Measurements from ENCODE around the gene MEF2C.
A peak's percentile ranks its signal among the peaks of the same experiment; 100 is the strongest.

Gene MEF2C

DNA sequence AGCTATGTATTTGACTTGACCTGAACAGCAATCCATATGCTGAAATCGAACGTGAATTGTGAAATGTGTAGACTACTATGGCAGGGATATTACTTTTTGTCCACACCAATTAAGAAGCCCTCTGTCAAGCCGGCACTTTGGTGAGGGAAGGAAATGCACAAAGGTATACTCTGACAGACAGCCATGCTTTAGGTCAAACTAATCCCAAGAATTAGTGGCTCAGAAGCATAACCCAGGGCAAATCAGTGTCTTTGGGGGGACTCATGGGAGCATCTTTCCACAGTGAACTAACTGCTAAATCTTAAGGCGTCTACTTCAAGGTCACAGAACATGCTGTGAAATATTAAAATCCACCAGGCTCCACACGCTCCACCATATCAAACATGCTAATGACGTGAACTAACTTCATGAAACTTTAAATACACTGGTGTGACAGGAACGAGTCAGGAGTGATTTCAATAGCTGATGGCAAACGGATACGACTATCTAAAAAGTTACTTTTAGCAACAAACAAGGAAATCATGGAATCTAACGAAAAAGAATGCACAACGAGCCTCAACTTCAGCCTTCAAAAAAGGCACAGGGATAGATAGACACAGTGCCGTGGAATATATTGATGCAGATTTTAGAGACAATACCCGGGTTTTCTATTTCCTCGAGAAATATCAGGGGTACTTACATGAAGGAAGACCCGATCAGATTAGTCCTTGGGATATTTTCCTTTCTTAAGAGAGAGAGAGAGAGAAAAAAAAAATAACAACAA is 527 bp downstream of the MEF2C start:
- Mint-ChIP-seq H3K36me3 (ENCODE audit: low read depth) (no peaks in the 10 kb centered on the region), H3K27ac (no peak overlapping the region), H3K4me3 (peak overlapping the region; percentile 83), H3K4me1 (ENCODE audit: low read depth) (peaks cover 24% of the 10 kb centered on the region), H3K9me3 (no peaks in the 10 kb centered on the region), H3K27me3 (ENCODE audit: low read depth) (peaks cover 78% of the 10 kb centered on the region)

DNA sequence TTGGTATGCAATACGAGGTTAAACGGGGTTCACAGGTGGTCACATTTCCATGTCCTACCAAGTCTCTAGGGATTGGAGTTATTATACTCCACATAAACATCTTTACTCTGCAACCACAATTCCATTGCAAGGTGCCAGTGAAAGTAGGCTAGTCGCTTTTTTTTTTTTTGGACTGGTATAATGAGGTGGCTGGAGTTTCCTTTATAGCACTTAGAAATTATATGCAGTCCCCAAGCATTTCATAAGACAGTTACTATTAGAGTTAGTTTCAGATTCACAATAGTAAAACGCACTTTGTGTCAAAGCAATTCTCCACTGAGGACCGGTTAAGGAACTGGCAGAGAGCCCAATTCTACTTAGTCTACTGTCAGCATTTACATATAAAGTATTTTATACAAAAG is 1.4 kb downstream of the MEF2C start:
- H3K4me1 Mint-ChIP-seq (ENCODE audit: low read depth), result peaks cover 24% of the 10 kb centered on the region
- no peak overlapping the region for H3K27ac Mint-ChIP-seq
- H3K9me3 Mint-ChIP-seq, result no peaks in the 10 kb centered on the region
- H3K27me3 Mint-ChIP-seq (ENCODE audit: low read depth), result peaks cover 72% of the 10 kb centered on the region
- H3K36me3 Mint-ChIP-seq (ENCODE audit: low read depth), result no peaks in the 10 kb centered on the region
- H3K4me3 Mint-ChIP-seq, result no peak overlapping the region

DNA sequence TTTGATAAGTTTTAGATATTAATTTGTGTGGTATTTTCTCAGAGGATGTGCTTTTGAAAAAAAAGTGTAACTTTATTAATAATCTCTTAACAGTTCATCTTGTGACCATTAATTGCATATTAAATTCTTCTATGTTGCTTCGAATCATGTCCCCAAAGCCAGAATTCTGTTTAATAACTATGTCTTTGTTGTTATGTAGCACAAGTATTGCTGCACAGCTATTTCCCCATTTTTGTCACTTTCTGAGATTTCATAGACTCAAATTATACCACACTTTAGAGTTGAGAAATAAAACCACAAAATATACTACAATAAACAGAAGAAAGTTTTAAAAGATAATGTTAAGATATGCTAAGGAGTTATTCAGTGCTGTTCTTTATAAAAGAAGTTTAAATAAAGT is 2.8 kb downstream of the MEF2C start:
- peaks cover 71% of the 10 kb centered on the region for H3K27me3 Mint-ChIP-seq (ENCODE audit: low read depth)
- no peak overlapping the region for H3K4me3 Mint-ChIP-seq
- no peaks in the 10 kb centered on the region for H3K9me3 Mint-ChIP-seq
- no peaks in the 10 kb centered on the region for H3K36me3 Mint-ChIP-seq (ENCODE audit: low read depth)
- H3K4me1 Mint-ChIP-seq (ENCODE audit: low read depth), result peaks cover 20% of the 10 kb centered on the region
- no peak overlapping the region for H3K27ac Mint-ChIP-seq

DNA sequence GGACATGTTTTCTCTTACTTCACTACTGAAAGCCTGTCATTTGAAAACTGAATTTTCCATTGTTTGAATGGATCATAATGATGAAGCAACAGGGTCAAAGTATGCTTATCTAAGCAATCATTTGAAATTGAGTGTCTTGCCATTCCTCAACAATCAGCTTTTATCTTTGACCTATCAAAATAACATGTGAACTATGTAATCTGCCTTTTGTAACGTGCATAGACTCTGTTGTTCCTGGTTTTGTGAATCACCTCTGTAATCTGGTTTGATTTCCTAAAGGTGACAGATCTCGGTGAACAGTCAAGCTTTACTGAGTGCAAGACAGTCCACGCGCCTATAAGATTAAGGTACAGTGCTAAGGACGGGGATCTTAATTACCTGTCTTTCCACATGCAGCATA is 3.3 kb downstream of the MEF2C start:
- no peak overlapping the region for H3K4me3 Mint-ChIP-seq
- H3K4me1 Mint-ChIP-seq (ENCODE audit: low read depth), result peaks cover 20% of the 10 kb centered on the region
- H3K36me3 Mint-ChIP-seq (ENCODE audit: low read depth), result no peaks in the 10 kb centered on the region
- H3K27me3 Mint-ChIP-seq (ENCODE audit: low read depth), result peaks cover 68% of the 10 kb centered on the region
- H3K9me3 Mint-ChIP-seq, result no peaks in the 10 kb centered on the region
- H3K27ac Mint-ChIP-seq, result no peak overlapping the region

DNA sequence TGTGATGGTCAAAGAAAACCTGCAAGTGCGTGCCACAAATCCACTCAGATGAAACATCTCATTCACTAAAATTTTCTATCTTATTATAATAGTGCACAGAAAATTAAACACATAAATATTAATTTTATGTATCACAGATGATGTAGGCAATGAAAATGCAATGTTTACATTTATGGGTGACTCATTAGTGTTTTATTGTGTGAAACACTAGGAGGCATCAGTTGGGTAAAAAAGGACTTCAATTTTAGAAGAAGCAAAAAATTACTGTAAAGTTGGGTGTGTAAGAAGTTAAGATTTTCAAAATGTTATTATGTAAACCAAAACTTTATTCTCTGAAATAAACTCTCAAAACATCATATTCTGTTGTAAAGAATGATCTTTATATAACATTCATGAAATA is 4.0 kb downstream of the MEF2C start:
- Mint-ChIP-seq H3K36me3 (ENCODE audit: low read depth) (no peaks in the 10 kb centered on the region), H3K4me3 (no peak overlapping the region), H3K4me1 (ENCODE audit: low read depth) (peaks cover 15% of the 10 kb centered on the region), H3K27me3 (ENCODE audit: low read depth) (peaks cover 60% of the 10 kb centered on the region), H3K9me3 (no peaks in the 10 kb centered on the region), H3K27ac (no peak overlapping the region)

DNA sequence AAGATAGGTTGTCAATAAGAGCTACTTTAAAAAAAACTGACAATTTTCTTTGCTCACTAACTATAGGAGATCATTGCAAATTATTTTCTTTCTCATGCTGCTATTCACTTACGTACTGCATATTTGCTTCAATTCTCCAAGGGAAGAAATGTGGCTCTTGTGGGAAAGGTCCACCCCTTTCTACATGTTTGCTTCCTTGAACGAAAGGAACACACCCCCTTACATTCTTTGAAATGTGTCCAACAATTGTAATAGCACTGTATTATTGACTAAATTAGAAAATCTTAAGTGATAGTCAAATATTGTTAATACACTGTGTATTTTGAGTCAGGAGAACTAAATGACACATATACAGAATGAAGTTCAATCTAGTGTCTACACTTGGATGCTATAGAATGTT is 5.2 kb downstream of the MEF2C start:
- no peaks in the 10 kb centered on the region for H3K9me3 Mint-ChIP-seq
- H3K36me3 Mint-ChIP-seq (ENCODE audit: low read depth), result no peaks in the 10 kb centered on the region
- H3K27me3 Mint-ChIP-seq (ENCODE audit: low read depth), result peaks cover 49% of the 10 kb centered on the region
- peaks cover 8% of the 10 kb centered on the region for H3K4me1 Mint-ChIP-seq (ENCODE audit: low read depth)
- H3K4me3 Mint-ChIP-seq, result no peak overlapping the region
- no peak overlapping the region for H3K27ac Mint-ChIP-seq

DNA sequence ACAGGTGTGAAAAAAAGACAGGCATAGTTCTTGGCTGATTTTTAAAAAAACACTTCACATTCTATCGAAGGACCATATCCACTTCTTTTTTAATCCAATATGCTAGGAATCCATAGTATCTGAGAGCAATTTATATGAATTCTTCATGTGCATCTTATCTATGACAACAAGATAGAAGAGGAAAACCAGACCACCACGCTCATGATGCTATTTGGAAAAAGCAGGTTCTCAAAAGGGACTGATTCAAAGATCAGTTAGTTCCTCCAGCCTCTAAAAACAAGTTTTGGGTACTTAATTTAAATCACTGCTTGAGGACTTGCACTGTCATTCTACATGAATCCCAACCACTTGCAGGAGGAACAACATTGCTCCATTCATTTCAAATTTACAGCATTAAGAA is 6.3 kb downstream of the MEF2C start:
- Mint-ChIP-seq H3K36me3 (ENCODE audit: low read depth) (no peaks in the 10 kb centered on the region), H3K27me3 (ENCODE audit: low read depth) (peaks cover 38% of the 10 kb centered on the region), H3K4me1 (ENCODE audit: low read depth) (no peaks in the 10 kb centered on the region), H3K9me3 (no peaks in the 10 kb centered on the region), H3K4me3 (no peak overlapping the region), H3K27ac (no peak overlapping the region)

DNA sequence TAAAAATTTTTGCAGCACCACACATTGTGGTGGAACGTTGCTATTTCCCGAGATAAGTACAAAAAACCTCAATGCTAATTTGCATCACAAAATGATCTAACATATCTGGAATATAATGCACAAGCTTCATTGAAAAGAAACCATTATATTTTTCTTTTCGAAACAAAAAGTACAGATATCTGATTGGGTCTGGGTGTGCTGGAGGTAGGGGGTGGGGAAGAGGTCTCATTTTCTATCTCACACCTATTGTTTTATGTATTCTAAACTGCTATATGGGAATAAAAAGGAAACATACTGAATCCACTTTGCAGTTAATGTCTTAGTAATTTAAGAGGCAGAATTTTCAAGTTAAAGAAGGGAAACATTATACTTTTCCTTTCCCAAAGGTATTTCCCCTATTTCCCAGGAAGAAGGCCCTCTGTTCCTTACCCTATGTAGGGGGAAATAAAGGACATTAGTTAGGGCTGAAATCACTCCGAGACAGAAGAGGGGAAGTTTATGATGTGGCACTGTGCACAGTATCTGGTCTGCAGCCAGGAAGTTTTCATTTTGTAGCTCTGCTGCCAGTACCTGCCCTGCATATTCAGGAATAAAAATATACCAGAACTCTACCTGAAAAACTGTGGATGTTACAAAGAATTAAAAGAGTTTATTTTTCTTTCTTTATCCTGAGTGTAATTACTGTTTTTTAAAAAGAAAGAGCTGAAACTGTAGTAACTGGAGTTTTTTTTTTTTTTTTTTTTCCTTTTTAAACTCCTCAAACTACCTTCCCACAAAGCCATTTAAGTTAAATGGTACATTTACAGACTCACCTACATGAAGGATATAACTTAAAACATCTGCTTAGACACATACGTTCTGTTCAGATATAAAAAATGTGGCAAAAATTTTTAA is 7.4 kb downstream of the MEF2C start:
- no peaks in the 10 kb centered on the region for H3K9me3 Mint-ChIP-seq
- H3K27me3 Mint-ChIP-seq (ENCODE audit: low read depth), result peaks cover 32% of the 10 kb centered on the region
- H3K27ac Mint-ChIP-seq, result no peak overlapping the region
- no peak overlapping the region for H3K4me3 Mint-ChIP-seq
- H3K4me1 Mint-ChIP-seq (ENCODE audit: low read depth), result no peaks in the 10 kb centered on the region
- no peaks in the 10 kb centered on the region for H3K36me3 Mint-ChIP-seq (ENCODE audit: low read depth)

DNA sequence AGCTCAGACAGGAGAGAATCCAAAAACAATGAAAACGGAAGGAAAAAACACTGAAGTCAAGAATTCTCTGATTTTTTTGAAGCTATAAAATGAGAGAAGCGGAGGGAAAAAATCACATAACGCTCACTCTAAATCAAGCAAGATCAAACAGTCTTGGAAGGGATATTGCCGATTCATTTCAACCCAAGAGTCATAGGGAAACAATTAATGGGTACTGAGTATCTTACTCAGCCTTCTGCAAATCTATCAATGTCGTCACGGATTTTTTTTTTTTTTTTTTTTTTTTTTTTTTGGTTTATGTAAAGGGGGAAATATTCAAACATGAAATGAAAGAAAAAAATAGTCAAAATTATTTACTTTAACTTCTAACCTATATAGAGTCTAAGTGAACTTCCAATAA is 9.5 kb downstream of the MEF2C start:
- H3K9me3 Mint-ChIP-seq, result no peaks in the 10 kb centered on the region
- no peak overlapping the region for H3K27ac Mint-ChIP-seq
- no peaks in the 10 kb centered on the region for H3K4me1 Mint-ChIP-seq (ENCODE audit: low read depth)
- no peaks in the 10 kb centered on the region for H3K36me3 Mint-ChIP-seq (ENCODE audit: low read depth)
- H3K4me3 Mint-ChIP-seq, result no peak overlapping the region
- H3K27me3 Mint-ChIP-seq (ENCODE audit: low read depth), result peaks cover 23% of the 10 kb centered on the region

DNA sequence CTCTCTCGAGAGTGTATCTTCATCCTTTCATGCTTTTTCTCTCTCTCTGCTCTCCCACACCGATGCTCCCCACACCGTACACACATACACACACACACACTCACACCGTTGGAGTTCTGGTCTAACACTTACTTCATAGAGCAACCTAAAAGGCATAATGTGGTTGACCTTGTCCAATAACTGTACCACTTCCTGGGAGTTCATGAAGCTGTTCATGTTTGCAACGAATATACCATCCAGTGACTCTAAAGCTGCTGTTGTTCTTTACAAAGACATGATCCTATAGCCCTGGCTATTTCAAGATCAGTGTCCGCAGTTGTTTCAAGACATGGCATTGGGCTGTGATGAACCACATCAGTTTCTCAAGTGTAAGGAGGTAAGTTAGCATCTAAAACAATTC is 10.0 kb downstream of the MEF2C start:
- Mint-ChIP-seq H3K9me3 (no peaks in the 10 kb centered on the region), H3K36me3 (ENCODE audit: low read depth) (no peaks in the 10 kb centered on the region), H3K27me3 (ENCODE audit: low read depth) (peaks cover 20% of the 10 kb centered on the region), H3K27ac (no peak overlapping the region), H3K4me3 (no peak overlapping the region), H3K4me1 (ENCODE audit: low read depth) (no peaks in the 10 kb centered on the region)

DNA sequence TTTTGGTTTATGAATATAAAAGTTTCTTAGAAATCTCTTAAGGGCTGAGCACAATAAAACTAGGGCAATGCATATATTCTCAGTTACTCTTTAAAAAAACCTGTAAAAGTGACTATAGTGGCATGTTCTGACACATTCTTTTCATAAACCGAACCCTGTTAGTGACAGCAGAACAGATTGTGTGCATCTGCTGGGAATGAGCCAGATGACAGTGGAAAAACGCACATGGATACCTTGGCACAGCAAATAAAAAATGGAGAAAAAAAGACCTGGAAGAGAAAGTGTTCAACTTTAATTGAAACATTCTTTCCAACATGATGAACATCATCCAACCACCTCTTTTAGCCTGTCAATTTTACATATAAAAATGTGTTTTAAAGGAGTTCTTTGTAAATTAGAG is 12.7 kb downstream of the MEF2C start:
- no peaks in the 10 kb centered on the region for H3K4me1 Mint-ChIP-seq (ENCODE audit: low read depth)
- peaks cover 8% of the 10 kb centered on the region for H3K27me3 Mint-ChIP-seq (ENCODE audit: low read depth)
- H3K27ac Mint-ChIP-seq, result no peak overlapping the region
- H3K36me3 Mint-ChIP-seq (ENCODE audit: low read depth), result no peaks in the 10 kb centered on the region
- no peaks in the 10 kb centered on the region for H3K9me3 Mint-ChIP-seq
- H3K4me3 Mint-ChIP-seq, result no peak overlapping the region

DNA sequence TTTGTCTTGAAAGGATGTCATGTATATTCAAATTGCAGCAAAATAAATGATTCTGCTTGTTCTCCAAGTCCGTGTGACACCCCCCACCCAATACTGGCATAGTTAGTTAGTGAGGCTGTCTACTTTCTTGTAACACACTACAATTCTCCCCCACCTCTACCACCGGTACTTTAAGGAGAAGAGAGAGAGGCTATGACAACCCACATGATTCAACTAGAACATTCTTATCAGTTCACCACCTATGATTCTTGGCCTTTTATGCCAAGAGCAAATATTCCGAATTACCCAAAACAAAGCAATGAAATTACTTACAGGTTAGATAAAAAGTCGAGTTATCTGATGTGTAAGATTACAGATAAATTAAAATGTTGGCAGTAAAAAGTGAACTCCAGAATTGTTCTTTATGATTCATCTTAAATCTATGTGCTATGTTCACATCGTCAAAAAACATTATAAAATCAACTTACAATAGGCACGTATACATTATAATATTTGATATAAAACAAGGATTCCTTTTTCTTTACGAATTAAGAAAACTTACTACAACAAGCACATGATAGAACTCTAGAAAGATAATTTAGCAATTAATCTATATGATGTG is 14.4 kb downstream of the MEF2C start:
- no peaks in the 10 kb centered on the region for H3K4me1 Mint-ChIP-seq (ENCODE audit: low read depth)
- H3K36me3 Mint-ChIP-seq (ENCODE audit: low read depth), result no peaks in the 10 kb centered on the region
- H3K27me3 Mint-ChIP-seq (ENCODE audit: low read depth), result peaks cover 6% of the 10 kb centered on the region
- H3K27ac Mint-ChIP-seq, result no peak overlapping the region
- H3K4me3 Mint-ChIP-seq, result no peak overlapping the region
- H3K9me3 Mint-ChIP-seq, result no peaks in the 10 kb centered on the region

DNA sequence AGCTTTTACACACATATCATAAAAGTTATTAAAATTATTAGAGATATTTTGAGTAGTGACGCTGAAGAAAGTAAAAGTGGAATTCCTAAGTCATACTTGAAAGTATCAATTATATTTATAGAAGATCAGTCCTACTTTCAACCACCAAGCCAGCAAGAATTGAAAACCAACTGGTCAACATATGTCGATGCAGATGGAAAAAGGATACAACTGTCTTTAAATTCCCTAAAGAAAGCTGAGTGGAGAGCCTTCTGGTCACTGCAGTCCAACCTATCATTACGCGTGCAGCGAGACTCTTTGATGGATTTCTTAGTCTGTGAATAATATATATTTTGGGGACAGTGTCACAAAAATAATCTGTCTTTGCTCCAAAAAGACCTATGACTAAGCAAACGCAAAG is 15.3 kb downstream of the MEF2C start:
- Mint-ChIP-seq H3K27me3 (ENCODE audit: low read depth) (peaks cover 6% of the 10 kb centered on the region), H3K4me3 (no peak overlapping the region), H3K9me3 (no peaks in the 10 kb centered on the region), H3K27ac (no peak overlapping the region), H3K4me1 (ENCODE audit: low read depth) (no peaks in the 10 kb centered on the region), H3K36me3 (ENCODE audit: low read depth) (no peaks in the 10 kb centered on the region)

DNA sequence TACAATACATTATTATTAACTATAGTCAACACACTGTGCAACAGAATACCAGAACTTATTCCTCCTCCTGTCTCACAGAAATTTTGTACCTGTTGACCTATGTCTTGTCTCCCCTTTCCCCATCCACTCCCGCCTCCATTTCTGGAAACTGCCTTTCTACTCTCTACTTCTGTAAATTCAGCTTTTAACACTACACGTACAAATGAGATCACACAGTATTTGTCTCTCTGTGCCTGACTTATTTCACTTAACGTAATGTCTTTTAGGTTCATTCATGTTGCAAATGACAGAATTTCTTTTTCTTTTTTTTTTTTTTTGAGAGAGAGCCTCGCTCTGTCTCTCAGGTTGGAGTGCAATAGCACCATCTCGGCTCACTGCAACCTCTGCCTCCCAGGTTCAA is 19.5 kb downstream of the MEF2C start:
- Mint-ChIP-seq H3K4me3 (no peak overlapping the region), H3K4me1 (ENCODE audit: low read depth) (no peaks in the 10 kb centered on the region), H3K36me3 (ENCODE audit: low read depth) (no peaks in the 10 kb centered on the region), H3K27ac (no peak overlapping the region), H3K9me3 (no peaks in the 10 kb centered on the region), H3K27me3 (ENCODE audit: low read depth) (no peaks in the 10 kb centered on the region)

Measured in T-helper 1 cell treated with Interleukin-12 subunit alpha and Interleukin-12 subunit beta and Interleukin-4 antibody, amounts not matched to agents 30 μg/mL and 1 μg/mL, for 36 hours (primary cell).